ENCODE results near the gene NLRP5.

DNA sequence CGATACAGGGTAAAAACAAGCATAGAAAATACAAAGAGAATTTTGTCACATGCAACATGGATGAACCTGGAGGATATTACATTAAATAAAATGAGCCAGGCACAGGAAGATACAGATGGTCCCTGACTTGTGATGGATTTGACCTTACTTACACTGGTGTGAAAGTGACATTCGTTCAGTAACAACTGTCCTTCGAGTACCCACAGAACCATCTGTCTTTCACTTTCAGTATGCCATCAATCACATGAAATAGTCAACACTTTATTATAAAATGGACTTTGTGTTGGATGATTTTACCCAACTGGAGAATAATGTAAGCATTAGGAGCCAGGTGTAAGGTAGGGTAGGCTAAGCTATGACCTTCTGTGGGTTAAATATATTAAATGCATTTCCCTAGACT, 83.1 kb downstream of the NLRP5 start:
- TF ChIP-seq, protein P1, sequence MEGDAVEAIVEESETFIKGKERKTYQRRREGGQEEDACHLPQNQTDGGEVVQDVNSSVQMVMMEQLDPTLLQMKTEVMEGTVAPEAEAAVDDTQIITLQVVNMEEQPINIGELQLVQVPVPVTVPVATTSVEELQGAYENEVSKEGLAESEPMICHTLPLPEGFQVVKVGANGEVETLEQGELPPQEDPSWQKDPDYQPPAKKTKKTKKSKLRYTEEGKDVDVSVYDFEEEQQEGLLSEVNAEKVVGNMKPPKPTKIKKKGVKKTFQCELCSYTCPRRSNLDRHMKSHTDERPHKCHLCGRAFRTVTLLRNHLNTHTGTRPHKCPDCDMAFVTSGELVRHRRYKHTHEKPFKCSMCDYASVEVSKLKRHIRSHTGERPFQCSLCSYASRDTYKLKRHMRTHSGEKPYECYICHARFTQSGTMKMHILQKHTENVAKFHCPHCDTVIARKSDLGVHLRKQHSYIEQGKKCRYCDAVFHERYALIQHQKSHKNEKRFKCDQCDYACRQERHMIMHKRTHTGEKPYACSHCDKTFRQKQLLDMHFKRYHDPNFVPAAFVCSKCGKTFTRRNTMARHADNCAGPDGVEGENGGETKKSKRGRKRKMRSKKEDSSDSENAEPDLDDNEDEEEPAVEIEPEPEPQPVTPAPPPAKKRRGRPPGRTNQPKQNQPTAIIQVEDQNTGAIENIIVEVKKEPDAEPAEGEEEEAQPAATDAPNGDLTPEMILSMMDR (IDR thresholded peaks at IDR 0.05) = no peak
- TF ChIP-seq TCF12 (IDR thresholded peaks at IDR 0.05) = no peak
- TF ChIP-seq POLR2AphosphoS5 (IDR thresholded peaks at IDR 0.05; ENCODE audit: low read depth, low read length) = no peak
- TF ChIP-seq RFX5 (IDR thresholded peaks at IDR 0.05; ENCODE audit: low read length) = no peak
- TF ChIP-seq GATA2 (CRISPR knock-in tag; IDR thresholded peaks at IDR 0.05) = no peak
